GM12865 (cell line): ENCODE measurements around the gene TST.

Experiments used
- DNase-seq: peaks from one replicate; pipeline ENCODE4 v3.0.0; 2010; ENCODE audit warnings: low read depth
- H3K4me3 ChIP-seq: 2 replicates; pipeline ENCODE4 v1.5.1; 2011; ENCODE audit warnings: mild to moderate bottlenecking, low read depth, low read length, control low read depth
- TF ChIP-seq, protein P1 (sequence below): IDR thresholded peaks from 2 replicates; pipeline ENCODE4 v1.5.1; 2011; ENCODE audit warnings: low read length, control low read depth, low read depth, inconsistent platforms; ENCODE audit not compliant: insufficient read depth; ENCODE audit errors: missing control alignments

TST gene

GRCh38 chr22:36971341-36972125 lies 47.7 kb downstream of the TST start:
- DNase-seq = no peak
- TF ChIP-seq, protein P1, sequence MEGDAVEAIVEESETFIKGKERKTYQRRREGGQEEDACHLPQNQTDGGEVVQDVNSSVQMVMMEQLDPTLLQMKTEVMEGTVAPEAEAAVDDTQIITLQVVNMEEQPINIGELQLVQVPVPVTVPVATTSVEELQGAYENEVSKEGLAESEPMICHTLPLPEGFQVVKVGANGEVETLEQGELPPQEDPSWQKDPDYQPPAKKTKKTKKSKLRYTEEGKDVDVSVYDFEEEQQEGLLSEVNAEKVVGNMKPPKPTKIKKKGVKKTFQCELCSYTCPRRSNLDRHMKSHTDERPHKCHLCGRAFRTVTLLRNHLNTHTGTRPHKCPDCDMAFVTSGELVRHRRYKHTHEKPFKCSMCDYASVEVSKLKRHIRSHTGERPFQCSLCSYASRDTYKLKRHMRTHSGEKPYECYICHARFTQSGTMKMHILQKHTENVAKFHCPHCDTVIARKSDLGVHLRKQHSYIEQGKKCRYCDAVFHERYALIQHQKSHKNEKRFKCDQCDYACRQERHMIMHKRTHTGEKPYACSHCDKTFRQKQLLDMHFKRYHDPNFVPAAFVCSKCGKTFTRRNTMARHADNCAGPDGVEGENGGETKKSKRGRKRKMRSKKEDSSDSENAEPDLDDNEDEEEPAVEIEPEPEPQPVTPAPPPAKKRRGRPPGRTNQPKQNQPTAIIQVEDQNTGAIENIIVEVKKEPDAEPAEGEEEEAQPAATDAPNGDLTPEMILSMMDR = no peak

DNA sequence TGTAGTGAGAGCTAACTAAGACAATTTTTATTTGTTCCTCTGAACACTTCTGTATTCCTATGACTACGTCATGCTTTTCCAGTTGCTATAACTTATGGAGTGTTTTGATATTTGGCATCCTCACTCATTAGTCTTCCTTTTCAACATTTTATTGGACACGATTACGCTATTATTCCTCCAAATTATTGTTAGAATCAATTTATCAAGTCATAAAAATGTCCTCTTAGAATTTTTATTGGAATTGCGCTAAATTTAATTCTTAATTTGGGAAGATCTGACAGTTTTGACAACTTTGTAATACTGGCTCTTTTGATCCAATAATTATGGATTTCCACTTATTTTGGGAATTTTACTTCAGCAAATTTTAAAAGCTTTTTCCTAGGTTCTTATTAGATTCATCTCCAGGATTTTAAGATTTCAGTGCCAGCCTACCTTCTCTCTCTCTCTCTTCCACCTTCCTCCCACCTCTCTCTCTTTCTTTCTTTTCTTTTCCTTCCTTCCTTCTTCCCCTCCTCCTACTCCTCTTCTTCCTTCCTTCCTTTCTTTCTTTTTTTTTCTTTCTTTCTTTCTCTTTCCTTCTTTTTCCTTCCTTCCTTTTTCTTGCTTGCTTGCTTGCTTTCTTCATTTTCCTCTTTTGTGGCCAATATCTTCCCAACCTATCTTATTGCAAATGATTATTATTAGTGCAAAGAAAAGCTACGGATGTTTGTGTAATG lies 50.8 kb downstream of the TST start:
- TF ChIP-seq, protein P1 = no peak
- DNase-seq = no peak
- no peak overlapping the region for H3K4me3 ChIP-seq

More at GRCh38 chr22:36971341-36972125, 47.7 kb downstream of the TST start:
- H3K4me3 ChIP-seq = no peak overlapping the region

DNA sequence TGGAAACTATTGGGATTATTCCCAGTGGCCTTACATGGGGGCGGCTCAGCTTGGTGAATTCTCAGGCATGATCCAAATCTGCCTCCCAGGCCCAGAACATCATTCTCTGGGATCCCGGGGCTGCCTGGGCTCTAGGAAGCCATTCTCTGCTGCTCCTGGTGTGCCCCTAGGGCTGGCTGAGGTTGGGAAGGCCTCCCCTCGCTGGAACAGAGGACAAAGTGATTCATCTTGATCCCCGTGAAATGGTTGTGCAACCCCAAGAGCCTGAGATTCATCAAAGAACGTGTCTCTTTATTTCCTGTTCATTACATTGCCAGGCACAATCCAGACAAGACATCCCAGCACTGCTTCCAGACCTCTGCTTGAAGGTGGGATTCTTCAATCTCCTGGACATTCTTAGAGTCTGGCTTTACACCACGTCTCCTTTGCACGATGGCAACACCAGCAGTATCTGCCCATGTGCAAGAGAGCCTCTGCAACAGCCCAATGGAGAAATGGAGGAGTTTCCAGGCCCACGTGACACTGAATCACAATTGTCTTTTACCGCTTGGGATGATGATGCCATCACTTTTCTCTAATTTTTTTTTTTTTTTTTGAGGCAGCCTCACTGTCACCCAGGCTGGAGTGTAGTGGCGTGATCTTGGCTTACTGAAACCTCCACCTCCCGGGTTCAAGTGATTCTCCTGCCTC lies 52.3 kb downstream of the TST start:
- DNase-seq = no peak
- TF ChIP-seq, protein P1 = no peak
- H3K4me3 ChIP-seq = no peak overlapping the region

DNA sequence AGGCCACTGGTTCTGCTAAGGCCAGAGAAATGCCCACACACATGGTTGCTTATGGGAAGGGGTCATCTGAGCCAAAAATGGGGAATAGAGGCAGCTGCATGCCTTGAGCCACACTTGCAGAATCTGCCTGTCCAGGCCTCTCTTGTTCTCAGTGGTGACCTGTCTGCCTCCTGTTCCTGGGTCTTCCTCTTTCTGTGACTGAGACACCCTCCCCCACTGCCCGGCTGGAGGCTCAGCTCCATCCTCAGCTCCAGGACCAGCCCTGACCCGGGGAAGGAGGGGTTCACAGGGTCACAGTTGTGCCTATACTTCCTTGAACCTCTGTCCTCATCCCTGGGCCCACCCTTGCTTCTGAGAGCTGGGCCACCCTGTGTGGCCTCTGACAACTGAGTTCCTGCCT lies 53.6 kb downstream of the TST start:
- TF ChIP-seq, protein P1 = no peak
- no peak for DNase-seq
- H3K4me3 ChIP-seq = no peak overlapping the region

DNA sequence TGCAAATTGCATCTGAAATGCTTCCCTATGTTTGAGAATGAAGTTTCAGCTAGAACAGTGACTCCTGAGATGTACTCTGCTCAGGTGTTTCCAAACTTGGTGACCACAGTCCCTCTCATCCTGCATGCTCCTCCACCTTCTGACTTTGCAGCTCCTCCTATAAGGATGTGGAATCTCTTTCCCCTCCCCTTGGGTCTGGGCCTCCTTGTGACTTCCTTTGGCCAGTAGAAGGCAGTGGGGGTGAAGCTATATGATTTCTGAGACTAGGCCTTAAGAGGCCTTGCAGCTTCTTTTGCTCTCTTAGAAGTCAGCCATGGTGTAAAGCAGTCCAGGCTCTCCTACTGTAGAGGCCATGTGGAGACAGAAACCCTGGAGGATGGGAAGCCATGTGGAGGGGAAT lies 55.1 kb downstream of the TST start:
- no peak overlapping the region for H3K4me3 ChIP-seq
- no peak for DNase-seq

DNA sequence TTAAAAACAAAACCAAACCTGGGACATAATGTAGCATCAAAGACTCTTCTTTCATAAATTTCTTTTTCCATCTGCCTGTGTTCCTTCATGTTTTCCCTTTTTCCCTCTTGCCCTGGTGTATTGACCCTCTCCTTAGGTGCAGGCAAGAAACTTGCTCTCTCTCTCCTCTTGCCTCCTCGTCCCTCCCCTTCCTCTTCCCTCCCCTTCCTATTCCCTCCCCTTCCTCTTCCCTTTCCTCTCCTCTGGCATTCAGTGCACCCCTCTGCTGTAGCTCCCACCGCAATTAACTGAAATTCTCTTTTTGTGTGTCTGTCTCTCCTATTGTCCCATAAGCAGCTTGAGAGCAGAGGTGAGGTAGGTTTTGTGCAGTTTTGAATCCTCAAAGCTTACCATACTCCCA lies 55.9 kb downstream of the TST start:
- H3K4me3 ChIP-seq = no peak overlapping the region
- DNase-seq = no peak
- TF ChIP-seq, protein P1 = no peak

More for the DNA sequence above, 55.1 kb downstream of the TST start:
- TF ChIP-seq, protein P1 = no peak
